Lower leg skin (tissue), 4 donors: ENCODE data around the gene TECPR2. TPM values are rescaled to one million over a fixed set of nuclear protein-coding genes. Genes with fewer than 3 reads are reported as not detected.

ENCODE experiments used
- DNase-seq, 2 donors: peaks; one replicate each; pipeline ENCODE4 v3.0.0-alpha.2; 2019; ENCODE audit warnings: low spot score in 2 of 2
- H3K4me3 ChIP-seq: fragments of 200-600 bp; sonication (generic); 2 replicates; pipeline ENCODE4 v1.5.1; 2017; ENCODE audit warnings: mild to moderate bottlenecking, low read depth; ENCODE audit not compliant: poor library complexity, severe bottlenecking
- POLR2A ChIP-seq, 2 donors: fragments of 450-650 bp; IDR thresholded peaks; one replicate each; pipeline ENCODE4 v1.6.1; 2016 to 2017; ENCODE audit warnings: antibody characterized with exemption in 2 of 2, mild to moderate bottlenecking in 1 of 2, moderate library complexity in 1 of 2
- WGBS, 2 donors: methylation state at CpG; one replicate each; pipeline ENCODE4 v1.1.5; 2018; 5-methylcytosine and 5-hydroxymethylcytosine counted together
- intact Hi-C: fragments of 100-400 bp; cut with DNase I; formaldehyde crosslinking; loops from one replicate; pipeline ENCODE4 v1.15.0; 2023; ENCODE audit warnings: low total_unique reads
- total RNA-seq, 4 donors: library from RNA; depleted of rRNA; stranded (reverse); fragments of >200 nt; gene quantifications; one replicate each; pipeline ENCODE4 v1.1.0, GENCODE V29; 2016
- TF ChIP-seq, protein P1 (sequence below), 3 donors: fragments of 450-650 bp; IDR thresholded peaks; one replicate each; pipeline ENCODE4 v1.5.1; 2016; ENCODE audit warnings: antibody characterized with exemption in 3 of 3, mild to moderate bottlenecking in 3 of 3, moderate library complexity in 2 of 3

TECPR2 gene
- total RNA-seq, 4 donors from 2014 or later, result 10.8 to 37.8 (median 17.8) TPM

DNA sequence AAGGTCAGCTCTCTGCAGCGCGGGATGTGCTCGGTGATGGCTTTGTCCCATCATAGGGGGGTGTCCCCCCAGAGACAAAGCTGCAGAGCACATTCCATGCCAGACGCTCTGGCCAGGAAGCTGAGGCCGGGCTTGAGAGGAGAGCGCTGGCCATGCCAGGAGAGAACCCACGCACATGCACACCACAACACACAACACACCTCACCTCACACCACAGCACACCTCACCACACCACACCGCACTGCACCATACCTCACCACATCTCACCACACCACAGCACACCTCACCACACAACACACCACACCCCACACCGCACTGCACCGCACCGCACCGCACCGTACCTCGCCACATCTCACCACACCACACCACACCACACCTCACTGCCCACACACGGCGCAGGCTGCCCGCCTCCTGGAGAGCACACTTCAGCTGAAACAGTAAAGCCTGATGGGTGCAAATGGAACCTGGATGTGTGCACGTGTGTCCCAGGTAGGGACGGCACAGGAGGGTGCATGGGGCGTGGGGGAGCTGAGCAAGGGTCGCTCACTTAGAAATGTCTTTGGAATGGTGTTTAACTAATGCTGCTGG, 136.0 kb downstream of the TECPR2 start:
- no peak for TF ChIP-seq POLR2A (IDR thresholded peaks at IDR 0.05)
- TF ChIP-seq, protein P1, sequence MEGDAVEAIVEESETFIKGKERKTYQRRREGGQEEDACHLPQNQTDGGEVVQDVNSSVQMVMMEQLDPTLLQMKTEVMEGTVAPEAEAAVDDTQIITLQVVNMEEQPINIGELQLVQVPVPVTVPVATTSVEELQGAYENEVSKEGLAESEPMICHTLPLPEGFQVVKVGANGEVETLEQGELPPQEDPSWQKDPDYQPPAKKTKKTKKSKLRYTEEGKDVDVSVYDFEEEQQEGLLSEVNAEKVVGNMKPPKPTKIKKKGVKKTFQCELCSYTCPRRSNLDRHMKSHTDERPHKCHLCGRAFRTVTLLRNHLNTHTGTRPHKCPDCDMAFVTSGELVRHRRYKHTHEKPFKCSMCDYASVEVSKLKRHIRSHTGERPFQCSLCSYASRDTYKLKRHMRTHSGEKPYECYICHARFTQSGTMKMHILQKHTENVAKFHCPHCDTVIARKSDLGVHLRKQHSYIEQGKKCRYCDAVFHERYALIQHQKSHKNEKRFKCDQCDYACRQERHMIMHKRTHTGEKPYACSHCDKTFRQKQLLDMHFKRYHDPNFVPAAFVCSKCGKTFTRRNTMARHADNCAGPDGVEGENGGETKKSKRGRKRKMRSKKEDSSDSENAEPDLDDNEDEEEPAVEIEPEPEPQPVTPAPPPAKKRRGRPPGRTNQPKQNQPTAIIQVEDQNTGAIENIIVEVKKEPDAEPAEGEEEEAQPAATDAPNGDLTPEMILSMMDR (IDR thresholded peaks at IDR 0.05), result no peak
- intact Hi-C loops, result no loop called here
- 88 to 95% methylated on average over 19 to 21 of the region's 21 CpGs for WGBS, 2 donors
- H3K4me3 ChIP-seq, result no peak overlapping the region
- no peak for DNase-seq

DNA sequence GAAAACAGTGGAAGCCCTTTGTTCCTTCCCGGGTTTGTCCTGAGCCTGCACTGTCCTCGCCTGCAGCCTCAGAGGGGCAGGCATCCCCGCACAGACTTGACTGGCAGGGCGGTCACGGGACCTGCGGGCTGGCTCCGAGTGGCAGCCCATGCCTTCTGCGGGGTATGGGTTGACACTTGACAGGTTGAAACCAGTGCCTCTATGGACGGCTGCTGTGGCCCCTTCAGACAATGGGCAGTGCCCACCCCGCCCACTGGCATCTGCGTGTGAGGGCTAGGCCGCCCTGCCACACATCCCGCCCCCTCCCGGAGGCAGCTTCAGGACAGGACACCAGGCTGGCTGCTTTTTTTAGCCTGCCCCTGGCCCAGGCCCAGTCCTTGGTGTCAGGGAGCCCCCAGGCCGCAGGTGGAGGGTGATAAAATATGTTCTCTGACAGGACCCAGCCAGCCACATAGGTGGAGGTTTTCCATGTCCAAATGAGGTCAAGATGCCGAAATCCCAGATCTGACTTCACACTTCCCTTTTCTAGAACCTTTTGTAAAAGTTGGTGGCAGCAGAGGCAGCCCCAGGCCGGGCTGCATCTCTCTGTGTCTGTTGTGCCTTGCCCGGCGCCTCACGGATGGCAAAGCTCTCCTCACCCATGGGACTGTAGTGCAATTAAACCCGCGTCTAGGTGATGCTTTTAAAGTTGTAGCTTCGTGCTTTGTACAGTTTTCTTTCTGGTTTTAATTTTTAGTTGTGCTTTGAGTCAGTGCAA, 136.8 kb downstream of the TECPR2 start:
- peak in 1 of 2 donors; percentile 85 for DNase-seq
- intact Hi-C loops, result no loop called here
- 68 to 69% methylated on average over 23 of the region's 23 CpGs for WGBS, 2 donors
- no peak overlapping the region for H3K4me3 ChIP-seq
- TF ChIP-seq, protein P1 (IDR thresholded peaks at IDR 0.05), result no peak
- TF ChIP-seq POLR2A (IDR thresholded peaks at IDR 0.05), result no peak

DNA sequence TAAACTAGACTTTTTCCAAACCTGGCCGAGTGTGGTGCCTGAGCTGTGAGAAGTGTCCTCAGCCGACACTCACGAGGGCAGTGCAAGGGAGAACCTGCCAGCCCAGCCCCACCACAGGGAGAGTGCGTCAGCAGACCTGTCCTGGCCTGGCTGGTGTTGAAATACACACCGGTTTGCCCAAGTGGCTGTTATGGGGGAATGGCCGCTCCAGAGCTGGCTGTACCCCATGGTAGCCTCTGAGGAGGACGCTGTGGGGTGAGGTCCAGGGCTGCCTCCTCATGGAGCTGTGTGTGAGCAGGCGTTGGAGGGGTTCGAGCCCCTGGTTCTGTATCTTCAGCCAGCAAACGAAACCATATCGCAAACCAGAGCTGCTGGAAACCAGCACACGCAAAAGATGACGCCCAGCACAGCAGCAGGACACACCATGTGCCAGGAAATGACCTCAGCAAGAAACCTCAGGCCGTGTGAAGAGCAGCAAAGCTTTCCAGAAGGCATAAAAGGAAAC, 137.5 kb downstream of the TECPR2 start:
- WGBS, 2 donors, result 27% methylated on average over 14 of the region's 14 CpGs
- TF ChIP-seq, protein P1 (IDR thresholded peaks at IDR 0.05), result no peak
- intact Hi-C loops, result no loop called here
- H3K4me3 ChIP-seq, result no peak overlapping the region
- DNase-seq, result peak; percentile 54 to 91

DNA sequence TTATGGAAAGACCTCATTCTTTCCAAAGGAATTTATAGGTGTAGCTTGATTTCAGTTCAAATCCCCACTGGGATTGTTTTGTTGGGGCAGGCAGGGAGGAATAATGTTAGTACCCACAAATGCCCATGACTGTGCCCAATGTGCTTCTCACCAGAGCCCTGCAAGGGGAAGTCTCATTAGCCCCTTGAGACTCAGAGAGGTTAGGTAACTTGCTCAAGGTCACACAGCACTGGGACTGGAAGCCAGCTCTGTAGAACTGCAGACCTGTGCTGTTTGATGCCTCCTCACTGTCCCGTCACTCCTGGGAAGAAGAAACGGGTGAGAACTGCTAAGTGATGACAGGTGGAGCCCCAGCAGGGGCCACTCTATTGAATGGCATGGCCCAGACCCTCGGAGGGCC, 138.0 kb downstream of the TECPR2 start:
- no peak for TF ChIP-seq POLR2A (IDR thresholded peaks at IDR 0.05)
- TF ChIP-seq, protein P1 (IDR thresholded peaks at IDR 0.05), result no peak
- DNase-seq, result no peak
- intact Hi-C loops, result no loop called here
- no peak overlapping the region for H3K4me3 ChIP-seq
- 81 to 85% methylated on average over 3 of the region's 3 CpGs for WGBS, 2 donors

DNA sequence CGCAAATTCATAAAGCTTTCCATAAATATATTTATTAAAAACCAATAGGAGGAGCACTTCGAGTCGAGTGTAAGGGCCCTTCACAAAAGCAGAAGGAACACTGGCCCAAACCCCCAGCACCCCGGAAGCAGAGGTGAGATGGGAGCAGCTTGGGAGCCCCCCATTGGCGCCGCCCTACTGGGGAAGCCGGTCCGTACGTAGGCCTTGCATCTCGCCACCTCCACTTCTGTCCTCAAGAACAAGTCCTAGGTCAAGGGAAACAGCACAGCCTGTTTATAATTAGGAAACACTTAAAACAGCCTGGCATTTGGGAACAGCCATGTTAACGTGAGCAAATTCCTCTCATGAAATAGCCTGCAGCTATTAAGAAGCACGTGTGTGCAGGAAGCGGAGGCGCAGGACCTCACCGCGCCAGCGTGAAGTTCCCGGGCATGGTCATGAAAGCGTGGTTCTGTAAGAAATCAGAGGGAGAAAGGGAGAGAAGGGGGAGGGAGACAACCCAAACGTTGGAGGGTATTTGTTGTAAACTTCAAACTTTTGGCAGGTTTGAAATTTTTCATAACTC, 139.1 kb downstream of the TECPR2 start:
- 61 to 70% methylated on average over 20 of the region's 20 CpGs for WGBS, 2 donors
- no peak for TF ChIP-seq POLR2A (IDR thresholded peaks at IDR 0.05)
- TF ChIP-seq, protein P1 (IDR thresholded peaks at IDR 0.05), result no peak
- intact Hi-C loops, result no loop called here
- H3K4me3 ChIP-seq, result no peak overlapping the region
- DNase-seq, result no peak
